Upper lobe of right lung (tissue), 1 donor: ENCODE data around the gene HTD2. TPM values are rescaled to one million over a fixed set of nuclear protein-coding genes. Genes with fewer than 3 reads are reported as not detected.

Experiments
- ATAC-seq: fragments of 200-7000 bp; cut with Tn5 transposase; one replicate; pipeline ENCODE4 v1.9.1; 2020; ENCODE audit warnings: mild to moderate bottlenecking, moderate library complexity
- DNase-seq: peaks from one replicate; pipeline ENCODE4 v3.0.0-alpha.2; 2020
- H3K27ac ChIP-seq: fragments of 200-600 bp; one replicate; pipeline ENCODE4 v1.8.0; 2022
- H3K27me3 ChIP-seq: fragments of 200-600 bp; one replicate; pipeline ENCODE4 v1.8.0; 2022; ENCODE audit warnings: mild to moderate bottlenecking
- H3K36me3 ChIP-seq: fragments of 200-600 bp; one replicate; pipeline ENCODE4 v1.8.0; 2022
- H3K4me1 ChIP-seq: fragments of 200-600 bp; one replicate; pipeline ENCODE4 v1.8.0; 2022
- H3K4me3 ChIP-seq: fragments of 200-600 bp; one replicate; pipeline ENCODE4 v1.8.0; 2022; ENCODE audit warnings: mild to moderate bottlenecking
- H3K9me3 ChIP-seq: fragments of 200-600 bp; one replicate; pipeline ENCODE4 v1.8.0; 2022
- intact Hi-C: fragments of 100-400 bp; cut with DNase I; formaldehyde crosslinking; loops from one replicate; pipeline ENCODE4 v1.11.0; 2022
- long read RNA-seq: library from polyadenylated mRNA; unstranded; transcript quantifications from one replicate; pipeline ENCODE4 v2.0.0, GENCODE V29; 2021
- total RNA-seq: library from RNA; stranded (reverse); fragmentation: NEBNext Ultra II Directional; extraction: Animal tissue kit (Norgen Biotek cat#: 25700); gene quantifications from one replicate; pipeline ENCODE4 v1.2.1, GENCODE V29; 2021
- TF ChIP-seq, protein P1 (sequence below): fragments of 200-600 bp; IDR thresholded peaks from one replicate; pipeline ENCODE4 v1.8.0; 2022; ENCODE audit warnings: antibody characterized with exemption
- donor health status: DM: no; HTN: yes; CAD: no; lungs with severe emphysema.

Gene HTD2
- total RNA-seq, result 6.2 TPM
- long read RNA-seq, partial matches to known transcripts, result 0 of 5 reads
- long read RNA-seq, other reads (novel, unspliced or antisense), result 0 of 5 reads

DNA sequence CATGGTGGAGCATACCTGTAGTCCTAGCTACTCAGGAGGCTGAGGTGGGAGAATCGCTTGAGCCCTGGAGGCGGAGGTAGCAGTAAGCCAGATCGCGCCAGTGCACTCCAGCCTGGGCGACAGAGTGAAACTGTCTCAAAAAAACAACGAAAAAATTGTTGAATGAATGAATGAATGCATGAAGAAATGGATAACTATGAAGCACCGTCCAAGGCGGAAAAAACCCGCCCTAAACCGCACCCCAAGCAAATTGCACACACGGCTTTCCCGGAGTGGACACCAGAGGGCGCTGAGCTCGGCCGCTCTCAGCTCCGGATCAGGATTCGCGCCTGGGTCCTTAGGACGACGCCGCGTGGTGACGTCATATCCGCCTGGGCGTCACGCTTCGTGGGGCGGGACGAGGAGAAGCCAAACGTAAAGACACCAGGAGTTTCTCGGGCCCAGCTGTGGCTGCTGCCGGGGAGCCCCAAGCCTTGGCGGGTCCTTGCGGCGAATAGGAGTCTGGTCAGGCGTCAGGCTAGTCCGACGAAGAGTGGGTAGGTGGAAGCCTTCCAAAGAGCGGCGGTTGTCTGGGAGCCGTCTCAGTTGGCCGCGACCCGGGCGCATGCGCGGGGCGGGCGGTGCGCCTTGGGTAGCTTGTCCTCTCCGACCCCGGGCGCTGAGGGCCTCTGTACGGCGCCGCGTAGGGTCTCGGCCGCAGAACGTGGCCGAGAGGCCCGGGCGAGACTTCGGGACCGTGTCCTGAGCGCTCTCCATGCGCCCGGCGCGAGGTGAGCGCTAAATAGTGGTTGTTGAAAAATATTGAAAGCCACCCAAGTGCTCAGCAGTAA lies at the start of gene HTD2, which contains the start of gene RPP14:
TSS of gene HTD2 (plus strand) at position 639 of the 830 bp plus-strand sequence. CDS start 11,094 bp downstream, outside the sequence.
TSS of gene RPP14 (plus strand) at position 364 of the 830 bp plus-strand sequence. CDS start 4,085 bp downstream, outside the sequence.
- H3K27me3 ChIP-seq, result no peaks in the 10 kb centered on the region
- ATAC-seq (peak; percentile 98), DNase-seq (peak; percentile 99)
- H3K9me3 ChIP-seq, result no peaks in the 10 kb centered on the region
- TF ChIP-seq, protein P1, sequence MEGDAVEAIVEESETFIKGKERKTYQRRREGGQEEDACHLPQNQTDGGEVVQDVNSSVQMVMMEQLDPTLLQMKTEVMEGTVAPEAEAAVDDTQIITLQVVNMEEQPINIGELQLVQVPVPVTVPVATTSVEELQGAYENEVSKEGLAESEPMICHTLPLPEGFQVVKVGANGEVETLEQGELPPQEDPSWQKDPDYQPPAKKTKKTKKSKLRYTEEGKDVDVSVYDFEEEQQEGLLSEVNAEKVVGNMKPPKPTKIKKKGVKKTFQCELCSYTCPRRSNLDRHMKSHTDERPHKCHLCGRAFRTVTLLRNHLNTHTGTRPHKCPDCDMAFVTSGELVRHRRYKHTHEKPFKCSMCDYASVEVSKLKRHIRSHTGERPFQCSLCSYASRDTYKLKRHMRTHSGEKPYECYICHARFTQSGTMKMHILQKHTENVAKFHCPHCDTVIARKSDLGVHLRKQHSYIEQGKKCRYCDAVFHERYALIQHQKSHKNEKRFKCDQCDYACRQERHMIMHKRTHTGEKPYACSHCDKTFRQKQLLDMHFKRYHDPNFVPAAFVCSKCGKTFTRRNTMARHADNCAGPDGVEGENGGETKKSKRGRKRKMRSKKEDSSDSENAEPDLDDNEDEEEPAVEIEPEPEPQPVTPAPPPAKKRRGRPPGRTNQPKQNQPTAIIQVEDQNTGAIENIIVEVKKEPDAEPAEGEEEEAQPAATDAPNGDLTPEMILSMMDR, result peak; percentile 99
- H3K27ac ChIP-seq, result peak within 1 kb of the TSS; percentile 99
- H3K4me3 ChIP-seq, result peak within 1 kb of the TSS; percentile 80
- H3K4me1 ChIP-seq, result peaks cover 24% of the 10 kb centered on the region
- H3K36me3 ChIP-seq, result peaks cover 14% of the 10 kb centered on the region
- intact Hi-C loops, result no loop called here

DNA sequence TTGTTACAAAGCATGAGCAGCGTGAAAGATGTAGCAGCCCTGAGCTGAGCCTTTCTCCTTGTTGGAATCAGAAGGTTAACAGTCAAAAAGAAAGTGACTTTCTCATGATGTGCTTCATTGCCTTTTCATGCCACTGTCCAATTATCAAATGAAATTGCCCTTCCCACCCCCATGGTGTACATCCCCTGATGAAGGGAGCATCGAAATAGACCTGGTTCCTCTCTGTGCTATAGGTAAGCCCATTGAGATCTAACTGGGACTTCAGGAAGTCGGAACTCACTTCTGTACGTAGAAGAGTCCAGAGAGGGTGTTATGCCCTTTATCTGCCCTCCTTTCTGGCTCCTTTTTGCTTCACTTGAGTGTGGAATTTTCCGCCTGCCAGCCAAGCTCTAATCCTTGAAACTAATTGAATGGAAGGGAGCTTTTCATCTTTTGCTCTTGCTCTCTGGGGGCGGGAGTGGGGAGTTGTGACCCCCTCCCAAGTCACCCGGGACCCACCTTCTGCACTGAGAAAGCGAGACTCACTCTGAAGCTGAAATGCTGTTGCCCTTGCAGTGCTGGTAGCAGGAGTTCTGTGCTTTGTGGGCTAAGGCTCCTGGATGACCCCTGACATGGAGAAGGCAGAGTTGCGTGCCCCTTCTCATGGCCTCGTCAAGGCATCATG lies 47.8 kb upstream of the HTD2 start:
- H3K4me3 ChIP-seq, result no peak overlapping the region
- DNase-seq (no peak), ATAC-seq (no peak)
- H3K9me3 ChIP-seq, result no peaks in the 10 kb centered on the region
- peaks cover 20% of the 10 kb centered on the region for H3K36me3 ChIP-seq
- intact Hi-C loops, result no loop called here
- H3K27ac ChIP-seq, result no peak overlapping the region
- TF ChIP-seq, protein P1, result no peak
- H3K4me1 ChIP-seq, result no peaks in the 10 kb centered on the region
- H3K27me3 ChIP-seq, result no peaks in the 10 kb centered on the region

DNA sequence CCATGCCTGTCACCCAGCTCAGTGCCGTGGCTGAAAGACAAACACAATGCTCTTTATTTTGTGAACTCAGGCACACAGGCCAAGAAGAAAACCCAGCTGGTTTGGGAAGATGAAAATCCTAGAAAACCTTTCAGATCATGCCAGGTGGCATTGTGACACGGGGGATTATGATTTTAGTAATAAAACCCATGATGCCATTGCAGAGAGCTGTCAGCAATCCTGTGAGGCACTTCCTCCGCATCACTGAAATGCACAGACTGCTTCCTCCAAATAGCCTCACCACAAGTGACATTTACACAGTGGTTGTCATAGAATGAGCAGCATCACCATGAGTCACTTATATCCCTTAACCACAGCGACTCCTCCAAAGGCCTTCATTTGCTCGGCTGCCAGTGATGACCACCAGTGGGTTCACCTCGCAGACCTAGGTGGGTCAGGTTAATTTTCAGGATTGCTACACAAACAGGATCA lies 46.0 kb upstream of the HTD2 start:
- intact Hi-C loops, result no loop called here
- Histone ChIP-seq H3K27me3 (no peaks in the 10 kb centered on the region), H3K9me3 (no peaks in the 10 kb centered on the region), H3K36me3 (peaks cover 20% of the 10 kb centered on the region), H3K4me3 (no peak overlapping the region), H3K4me1 (no peaks in the 10 kb centered on the region), H3K27ac (no peak overlapping the region)
- TF ChIP-seq, protein P1, result no peak
- ATAC-seq (peak; percentile 74), DNase-seq (no peak)

DNA sequence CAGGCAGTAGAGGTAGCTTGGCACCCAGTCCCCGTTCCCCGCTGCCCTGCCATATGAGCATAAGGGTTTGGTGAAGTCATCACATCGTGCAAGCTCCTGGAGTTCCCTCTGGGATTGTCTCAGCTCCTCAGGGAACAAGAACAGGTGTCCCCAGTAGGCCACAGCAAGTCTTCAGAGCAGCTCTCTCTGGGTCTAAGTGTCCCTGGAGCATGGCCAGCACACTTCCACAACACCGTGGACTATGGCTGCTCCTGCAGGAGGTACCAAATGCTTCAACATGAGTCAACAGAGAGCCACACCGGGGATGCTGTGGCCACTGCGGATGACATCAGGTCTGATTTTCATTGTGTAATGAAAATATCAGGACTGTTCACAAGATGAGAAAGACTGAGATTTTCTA lies 45.6 kb upstream of the HTD2 start:
- no peak overlapping the region for H3K27ac ChIP-seq
- DNase-seq (no peak), ATAC-seq (no peak)
- intact Hi-C loops, result no loop called here
- no peak overlapping the region for H3K4me3 ChIP-seq
- no peaks in the 10 kb centered on the region for H3K27me3 ChIP-seq
- H3K9me3 ChIP-seq, result no peaks in the 10 kb centered on the region
- peaks cover 20% of the 10 kb centered on the region for H3K36me3 ChIP-seq
- TF ChIP-seq, protein P1, result no peak
- H3K4me1 ChIP-seq, result no peaks in the 10 kb centered on the region

DNA sequence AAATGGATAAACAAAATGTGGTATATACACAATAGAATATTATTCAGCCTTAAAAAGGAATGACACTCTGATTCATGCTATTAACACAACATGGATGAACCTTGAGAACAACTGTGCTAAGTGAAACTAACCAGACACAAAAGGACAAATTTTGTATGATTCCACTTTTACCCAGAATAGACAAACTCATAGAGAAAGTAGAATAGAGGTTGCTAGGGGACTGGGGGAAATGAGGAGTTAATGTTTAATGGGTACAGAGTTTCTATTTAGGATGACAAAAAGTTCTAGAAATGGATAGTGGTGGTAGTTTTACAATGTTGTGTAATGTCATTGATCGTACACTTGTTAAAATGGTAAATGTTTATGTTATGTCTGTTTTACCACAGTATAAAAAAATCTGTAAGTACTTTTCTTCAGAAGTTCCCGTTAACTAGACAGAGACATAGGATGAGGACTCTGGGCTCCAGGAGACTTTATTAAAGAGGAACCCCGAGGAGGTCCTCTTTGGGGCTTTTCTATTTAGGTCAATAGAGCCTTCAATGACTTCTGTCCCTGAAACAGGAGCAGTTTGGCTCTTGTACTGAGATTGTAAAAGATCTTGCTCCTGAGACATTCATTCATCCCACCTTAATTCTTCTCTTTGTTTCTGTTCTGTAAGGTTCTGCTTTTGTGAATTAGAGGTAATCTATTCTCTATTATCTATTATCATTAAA lies 44.2 kb upstream of the HTD2 start:
- H3K9me3 ChIP-seq, result no peaks in the 10 kb centered on the region
- no peak for ATAC-seq
- peaks cover 20% of the 10 kb centered on the region for H3K36me3 ChIP-seq
- no peak overlapping the region for H3K27ac ChIP-seq
- TF ChIP-seq, protein P1, result no peak
- intact Hi-C loops, result no loop called here
- H3K27me3 ChIP-seq, result no peaks in the 10 kb centered on the region
- H3K4me3 ChIP-seq, result no peak overlapping the region
- no peak for DNase-seq
- no peaks in the 10 kb centered on the region for H3K4me1 ChIP-seq
